Hindlimb muscle (tissue), 1 donor: ENCODE data around the gene EMC1. TPM values are rescaled to one million over a fixed set of nuclear protein-coding genes. Genes with fewer than 3 reads are reported as not detected.
"Not testable (repeated sequence)": the region's sequence is repeated elsewhere in the genome, so short reads cannot be mapped to it uniquely, and the experiment has no call there.

Source experiments
- DNase-seq: peaks from one replicate; pipeline ENCODE4 v3.0.0-alpha.2; 2013
- polyA plus RNA-seq: library from polyadenylated mRNA; unstranded; fragments of 120-200 nt; gene quantifications from one replicate; pipeline ENCODE4 v1.2.1, GENCODE V29; 2013; ENCODE audit not compliant: insufficient read length

Gene EMC1
- polyA plus RNA-seq, 1 donor = 41.5 TPM

GRCh38 chr1:19189270-19189669, 62.1 kb downstream of the EMC1 start:
- no peak for DNase-seq

GRCh38 chr1:19187852-19188251, 63.5 kb downstream of the EMC1 start:
- DNase-seq = no peak

GRCh38 chr1:19186001-19186400, 65.3 kb downstream of the EMC1 start:
- no peak for DNase-seq

- DNase-seq = no peak
Measured at GRCh38 chr1:19182223-19182622, 69.1 kb downstream of the EMC1 start.

GRCh38 chr1:19180265-19180657, 71.1 kb downstream of the EMC1 start:
- DNase-seq = not testable (repeated sequence)

- no peak for DNase-seq
Measured at GRCh38 chr1:19179597-19180264, 71.6 kb downstream of the EMC1 start.

GRCh38 chr1:19178734-19179398, 72.5 kb downstream of the EMC1 start:
- no peak for DNase-seq

GRCh38 chr1:19177811-19178210, 73.5 kb downstream of the EMC1 start:
- DNase-seq = no peak

GRCh38 chr1:19169642-19170041, 81.7 kb downstream of the EMC1 start:
- no peak for DNase-seq

- no peak for DNase-seq
Measured at GRCh38 chr1:19167140-19167539, 84.2 kb downstream of the EMC1 start.

- no peak for DNase-seq
Measured at GRCh38 chr1:19166066-19166465, 85.3 kb downstream of the EMC1 start.

Other genes starting within 250 kb of the EMC1 start
- gene UBR4, start 41.3 kb downstream of the EMC1 start, polyA plus RNA-seq = 98.1 TPM
- gene MRTO4, start 281 bp upstream of the EMC1 start, polyA plus RNA-seq = 29.1 TPM
- gene AKR7A3, start 37.2 kb upstream of the EMC1 start, polyA plus RNA-seq = 1.6 TPM
- 53.2 TPM for gene AKR7A2, start 60.6 kb upstream of the EMC1 start, polyA plus RNA-seq
- 13.1 TPM for gene SLC66A1, start 60.8 kb upstream of the EMC1 start, polyA plus RNA-seq
- 285 TPM for gene CAPZB, start 234.0 kb upstream of the EMC1 start, polyA plus RNA-seq